Measurements from ENCODE around the gene NFS1.
A peak's percentile ranks its signal among the peaks of the same experiment; 100 is the strongest.

NFS1 gene

GRCh38 chr20:35625584-35626385 lies 73.4 kb downstream of the NFS1 start:
- in situ Hi-C loops (cut with MboI; ENCODE audit: low pct_unique_long_range_greater_than_20kb, low sequenced_read_pairs) = no loop called here
- no peak for DNase-seq

- DNase-seq = no peak
- in situ Hi-C loops (cut with MboI; ENCODE audit: low pct_unique_long_range_greater_than_20kb, low sequenced_read_pairs) = no loop called here
Observed at GRCh38 chr20:35621560-35621946, 77.6 kb downstream of the NFS1 start.

- DNase-seq = no peak
- in situ Hi-C loops (cut with MboI; ENCODE audit: low pct_unique_long_range_greater_than_20kb, low sequenced_read_pairs) = no loop called here
Observed at GRCh38 chr20:35620818-35621559, 78.2 kb downstream of the NFS1 start.

GRCh38 chr20:35619196-35620095 lies 79.7 kb downstream of the NFS1 start:
- in situ Hi-C loops (cut with MboI; ENCODE audit: low pct_unique_long_range_greater_than_20kb, low sequenced_read_pairs) = no loop called here

GRCh38 chr20:35618263-35619131 lies 80.7 kb downstream of the NFS1 start:
- in situ Hi-C loops (cut with MboI; ENCODE audit: low pct_unique_long_range_greater_than_20kb, low sequenced_read_pairs) = no loop called here
- no peak for DNase-seq

More at GRCh38 chr20:35619196-35620095, 79.7 kb downstream of the NFS1 start:
- DNase-seq = peak; percentile 87

Data from KBM-7 (cell line).